ENCODE results near the gene EYS. TPM values are rescaled to one million over a fixed set of nuclear protein-coding genes. Genes with fewer than 3 reads are reported as not detected.

Gene EYS
- total RNA-seq, 4 donors from 2014 or later: 0.15 TPM; not detected in 3

DNA sequence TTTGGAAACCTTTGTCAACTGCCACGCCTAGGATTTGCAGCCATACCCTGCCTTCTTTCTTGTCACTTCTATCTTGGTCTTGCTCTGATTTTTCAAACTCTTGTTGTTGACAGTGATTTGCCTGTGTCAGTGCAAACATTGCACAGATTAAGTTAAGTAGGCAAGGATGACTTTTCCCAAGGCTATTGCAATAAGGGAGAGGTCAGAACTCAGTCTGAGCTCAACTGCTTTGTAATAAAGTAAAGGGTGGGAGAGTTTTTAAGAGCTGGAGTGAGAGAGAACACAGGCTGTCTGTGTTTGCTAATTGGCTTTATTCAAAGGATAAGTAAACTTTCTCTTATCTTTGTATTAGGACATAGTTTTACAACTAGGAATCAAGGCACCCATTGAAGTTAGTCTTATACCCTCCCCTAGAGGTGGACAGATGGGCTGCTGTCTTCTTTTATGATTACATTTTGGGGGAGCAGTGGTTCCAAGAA, 1622.8 kb downstream of the EYS start:
- H3K9me3 ChIP-seq: no peaks in the 10 kb centered on the region
- ATAC-seq: no peak
- 70 to 94% methylated on average over 1 of the region's 1 CpG for WGBS, 2 donors (ENCODE audit: low coverage in 1 of 2)
- TF ChIP-seq, protein P1, sequence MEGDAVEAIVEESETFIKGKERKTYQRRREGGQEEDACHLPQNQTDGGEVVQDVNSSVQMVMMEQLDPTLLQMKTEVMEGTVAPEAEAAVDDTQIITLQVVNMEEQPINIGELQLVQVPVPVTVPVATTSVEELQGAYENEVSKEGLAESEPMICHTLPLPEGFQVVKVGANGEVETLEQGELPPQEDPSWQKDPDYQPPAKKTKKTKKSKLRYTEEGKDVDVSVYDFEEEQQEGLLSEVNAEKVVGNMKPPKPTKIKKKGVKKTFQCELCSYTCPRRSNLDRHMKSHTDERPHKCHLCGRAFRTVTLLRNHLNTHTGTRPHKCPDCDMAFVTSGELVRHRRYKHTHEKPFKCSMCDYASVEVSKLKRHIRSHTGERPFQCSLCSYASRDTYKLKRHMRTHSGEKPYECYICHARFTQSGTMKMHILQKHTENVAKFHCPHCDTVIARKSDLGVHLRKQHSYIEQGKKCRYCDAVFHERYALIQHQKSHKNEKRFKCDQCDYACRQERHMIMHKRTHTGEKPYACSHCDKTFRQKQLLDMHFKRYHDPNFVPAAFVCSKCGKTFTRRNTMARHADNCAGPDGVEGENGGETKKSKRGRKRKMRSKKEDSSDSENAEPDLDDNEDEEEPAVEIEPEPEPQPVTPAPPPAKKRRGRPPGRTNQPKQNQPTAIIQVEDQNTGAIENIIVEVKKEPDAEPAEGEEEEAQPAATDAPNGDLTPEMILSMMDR (IDR thresholded peaks at IDR 0.05): no peak
- H3K27me3 ChIP-seq: no peaks in the 10 kb centered on the region
- no peak overlapping the region for H3K4me3 ChIP-seq
- H3K4me1 ChIP-seq: no peaks in the 10 kb centered on the region
- H3K27ac ChIP-seq: no peak overlapping the region
- H3K36me3 ChIP-seq: no peaks in the 10 kb centered on the region

DNA sequence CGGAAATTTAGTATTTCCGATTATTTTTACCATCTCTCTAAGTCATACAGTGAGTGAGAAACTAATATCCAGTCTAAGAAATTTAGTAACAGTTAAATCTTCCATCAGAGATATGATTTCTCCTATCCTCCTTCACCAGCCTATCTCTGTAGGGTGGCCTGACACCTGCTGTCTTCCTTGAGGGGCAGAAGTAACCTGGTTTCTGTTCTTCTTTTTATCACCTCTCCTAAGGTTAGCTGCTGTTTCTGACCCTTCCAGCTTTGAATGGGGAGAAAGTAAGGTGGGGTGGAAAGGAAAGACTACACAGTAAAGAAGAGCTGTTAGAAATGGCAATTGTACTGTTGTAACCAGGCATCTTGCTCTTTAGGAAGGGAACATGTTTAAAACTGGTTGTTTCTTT, 1623.8 kb downstream of the EYS start:
- Histone ChIP-seq H3K27ac (no peak overlapping the region), H3K9me3 (no peaks in the 10 kb centered on the region), H3K4me3 (no peak overlapping the region), H3K27me3 (no peaks in the 10 kb centered on the region), H3K4me1 (no peaks in the 10 kb centered on the region), H3K36me3 (no peaks in the 10 kb centered on the region)
- 89 to 93% methylated on average over 2 of the region's 2 CpGs for WGBS, 2 donors (ENCODE audit: low coverage in 1 of 2)
- ATAC-seq: no peak
- TF ChIP-seq POLR2A (IDR thresholded peaks at IDR 0.05): no peak

DNA sequence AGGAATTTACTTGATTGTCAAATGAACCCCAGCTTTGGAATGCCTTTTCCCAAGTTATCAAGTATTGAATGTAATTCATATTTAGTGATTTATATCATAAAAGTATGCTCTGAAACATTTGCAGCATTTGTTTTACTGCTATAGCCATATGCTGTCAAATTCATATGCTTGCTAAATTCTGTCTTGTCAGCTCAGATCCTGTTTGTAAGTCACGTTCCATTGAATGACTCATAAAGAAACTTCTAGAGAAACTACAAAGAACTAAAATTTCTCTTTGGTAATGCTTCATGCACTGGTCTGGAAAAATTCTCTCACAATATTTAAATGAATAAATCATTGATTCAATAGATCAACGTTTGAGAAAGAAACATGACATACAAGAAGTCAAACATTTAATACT, 1625.6 kb downstream of the EYS start:
- TF ChIP-seq, protein P1 (IDR thresholded peaks at IDR 0.05): no peak
- no peak for TF ChIP-seq POLR2A (IDR thresholded peaks at IDR 0.05)
- H3K4me1 ChIP-seq: no peaks in the 10 kb centered on the region
- WGBS, 2 donors (ENCODE audit: low coverage in 1 of 2): 23 to 34% methylated on average over 2 of the region's 2 CpGs

DNA sequence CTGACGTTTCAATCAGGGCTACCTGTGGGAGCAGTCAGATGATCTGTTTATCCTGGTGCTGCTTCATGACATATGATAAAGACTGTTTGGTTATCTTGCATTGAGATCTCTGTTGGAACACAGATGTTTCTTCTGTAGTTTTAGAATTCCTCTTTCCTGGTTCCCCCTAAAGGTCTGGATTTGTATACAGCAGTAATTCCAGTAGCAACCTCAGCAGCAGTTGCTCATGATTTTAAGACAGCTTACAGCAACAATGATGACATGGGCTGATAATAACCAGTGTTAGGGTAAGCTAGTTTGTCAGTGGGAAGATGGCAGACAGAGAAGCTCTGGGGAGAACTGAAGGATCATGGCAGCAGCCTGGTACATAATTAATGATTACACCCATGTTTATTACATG, 1632.0 kb downstream of the EYS start:
- no peak for TF ChIP-seq POLR2AphosphoS5 (IDR thresholded peaks at IDR 0.05)
- TF ChIP-seq POLR2A (IDR thresholded peaks at IDR 0.05): no peak
- TF ChIP-seq, protein P1 (IDR thresholded peaks at IDR 0.05): no peak
- TF ChIP-seq EP300 (IDR thresholded peaks at IDR 0.05): no peak
- 43 to 50% methylated on average over 1 of the region's 1 CpG for WGBS, 2 donors (ENCODE audit: low coverage in 1 of 2)
- H3K27me3 ChIP-seq: no peaks in the 10 kb centered on the region
- no peak overlapping the region for H3K27ac ChIP-seq
- H3K36me3 ChIP-seq: no peaks in the 10 kb centered on the region
- H3K9me3 ChIP-seq: no peaks in the 10 kb centered on the region
- no peaks in the 10 kb centered on the region for H3K4me1 ChIP-seq
- H3K4me3 ChIP-seq: no peak overlapping the region
- no peak for ATAC-seq

More for the DNA sequence above, 1625.6 kb downstream of the EYS start:
- Histone ChIP-seq H3K27me3 (no peaks in the 10 kb centered on the region), H3K9me3 (no peaks in the 10 kb centered on the region), H3K27ac (no peak overlapping the region), H3K4me3 (no peak overlapping the region), H3K36me3 (no peaks in the 10 kb centered on the region)
- ATAC-seq: no peak

DNA sequence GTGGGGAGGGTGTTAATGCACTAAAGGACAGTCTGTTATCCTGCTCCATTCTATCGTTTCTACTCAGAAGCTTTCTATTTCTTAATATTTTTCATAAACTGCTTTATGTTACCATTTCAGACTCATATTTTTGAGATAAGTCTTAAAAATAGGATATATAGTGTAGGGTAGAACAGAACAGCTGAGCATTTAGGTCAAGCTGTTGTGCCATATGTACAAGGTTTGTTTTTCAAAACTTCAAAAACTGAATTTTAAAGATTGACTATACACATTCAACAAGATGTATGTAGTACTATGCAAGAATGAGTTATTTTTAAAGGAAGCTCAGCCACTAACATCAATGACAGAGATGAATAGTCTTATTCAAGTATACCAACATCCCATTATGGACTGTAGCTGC, 1634.3 kb downstream of the EYS start:
- Histone ChIP-seq H3K27me3 (no peaks in the 10 kb centered on the region), H3K4me1 (no peaks in the 10 kb centered on the region), H3K9me3 (no peaks in the 10 kb centered on the region), H3K36me3 (no peaks in the 10 kb centered on the region), H3K27ac (no peak overlapping the region), H3K4me3 (no peak overlapping the region)
- TF ChIP-seq EP300 (IDR thresholded peaks at IDR 0.05): no peak
- TF ChIP-seq, protein P1 (IDR thresholded peaks at IDR 0.05): no peak
- ATAC-seq: no peak
- 60 to 67% methylated on average over 1 of the region's 1 CpG for WGBS, 2 donors (ENCODE audit: low coverage in 1 of 2)

DNA sequence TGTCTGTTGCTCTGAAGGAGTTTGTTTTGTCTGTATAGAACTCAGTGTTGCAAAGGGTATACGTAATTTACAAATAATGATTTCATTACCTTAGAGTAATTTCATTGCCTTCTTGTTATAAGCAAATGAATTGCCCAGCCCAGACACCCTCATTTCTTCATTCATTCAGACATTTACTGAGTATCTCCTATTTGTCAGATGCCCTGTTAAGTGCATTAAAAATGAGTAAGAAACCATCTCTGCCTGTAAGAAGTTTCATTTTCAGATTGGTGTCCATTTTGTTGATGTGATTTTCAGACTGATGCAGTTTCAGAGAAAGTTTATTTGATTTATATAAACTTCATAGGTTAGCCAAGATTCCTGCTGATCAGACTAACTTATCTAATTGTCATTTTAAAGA, 1642.1 kb downstream of the EYS start:
- no peak overlapping the region for H3K27ac ChIP-seq
- H3K9me3 ChIP-seq: no peaks in the 10 kb centered on the region
- TF ChIP-seq EP300 (IDR thresholded peaks at IDR 0.05): no peak
- TF ChIP-seq POLR2AphosphoS5 (IDR thresholded peaks at IDR 0.05): no peak
- TF ChIP-seq, protein P1 (IDR thresholded peaks at IDR 0.05): no peak
- no peak for TF ChIP-seq POLR2A (IDR thresholded peaks at IDR 0.05)
- 71 to 83% methylated on average over 1 of the region's 1 CpG for WGBS, 2 donors (ENCODE audit: low coverage in 1 of 2)
- H3K4me3 ChIP-seq: no peak overlapping the region
- H3K27me3 ChIP-seq: no peaks in the 10 kb centered on the region
- no peaks in the 10 kb centered on the region for H3K4me1 ChIP-seq
- ATAC-seq: no peak
- H3K36me3 ChIP-seq: no peaks in the 10 kb centered on the region

All from gastroesophageal sphincter (tissue), 4 donors.